ENCODE measurements around the gene NKAPD1. TPM values are rescaled to one million over a fixed set of nuclear protein-coding genes. Genes with fewer than 3 reads are reported as not detected.

NKAPD1 gene
- total RNA-seq (25.8 and 26.2 TPM in 2 replicates), polyA plus RNA-seq (24.1 and 27.5 TPM in 2 replicates), polyA minus RNA-seq (ENCODE audit: low replicate concordance) (1.8 and 3.0 TPM in 2 replicates)
- 15.5 and 20.0 TPM in 2 replicates for polyA plus RNA-seq (2012)

GRCh38 chr11:112073941-112074811 is at the start of gene NKAPD1, which contains the start of gene PIH1D2:
TSS of gene NKAPD1 (plus strand) at chr11:112074299. CDS start at chr11:112075575, 1,276 bp downstream.
TSS of gene PIH1D2 (minus strand) at chr11:112074017. CDS start at chr11:112073174, 843 bp downstream.
- H3K4me2 ChIP-seq (ENCODE audit: extremely low read depth, insufficient read depth, low read length): peak within 1 kb of the TSS; percentile 95
- DNase-seq (ENCODE audit: low read depth in 2 of 2): peak; percentile 86 to 94
- H3K36me3 ChIP-seq (ENCODE audit: control insufficient read depth, insufficient read depth, low read length): peaks cover 3% of the 10 kb centered on the region
- H3K79me2 ChIP-seq (ENCODE audit: control insufficient read depth, insufficient read depth, low read length): peaks cover 15% of the 10 kb centered on the region
- H2AFZ ChIP-seq (ENCODE audit: low read length): peak within 1 kb of the TSS; percentile 81
- H3K9ac ChIP-seq (ENCODE audit: insufficient read depth, low read length): peak within 1 kb of the TSS; percentile 84
- peak within 1 kb of the TSS; percentile 85 to 96 (median 92) for H3K4me3 ChIP-seq (replicated peaks in 1 of 4; ENCODE audit: control extremely low read depth in 1 of 4, insufficient read depth in 1 of 4, low read depth in 3 of 4, low read length in 4 of 4)
- H3K27ac ChIP-seq (ENCODE audit: insufficient read depth, low read length): peak within 1 kb of the TSS; percentile 90
- no peak for TF ChIP-seq EZH2 (IDR thresholded peaks at IDR 0.05; ENCODE audit: low read length, missing control alignments)
- peak in 1 of 2 donors; percentile 4 for TF ChIP-seq CTCF (conservative IDR thresholded peaks at IDR 0.05 in 1 of 2, IDR thresholded peaks at IDR 0.05 in 1 of 2; ENCODE audit: low read depth in 1 of 2, low read length in 2 of 2)
- no peaks in the 10 kb centered on the region for H3K27me3 ChIP-seq (ENCODE audit: control insufficient read depth, insufficient read depth, low read length)
- H3K9me3 ChIP-seq (ENCODE audit: control insufficient read depth, insufficient read depth, low read depth, low read length): no peaks in the 10 kb centered on the region
- H4K20me1 ChIP-seq (ENCODE audit: control insufficient read depth, extremely low read depth, insufficient read depth, low read length): no peaks in the 10 kb centered on the region
- no peaks in the 10 kb centered on the region for H3K4me1 ChIP-seq (ENCODE audit: control insufficient read depth, extremely low read depth, insufficient read depth, low read length)

- TF ChIP-seq CTCF (conservative IDR thresholded peaks at IDR 0.05 in 1 of 2, IDR thresholded peaks at IDR 0.05 in 1 of 2; ENCODE audit: low read depth in 1 of 2, low read length in 2 of 2): no peak
- no peak for TF ChIP-seq EZH2 (IDR thresholded peaks at IDR 0.05; ENCODE audit: low read length, missing control alignments)
- peak within 1 kb of the TSS; percentile 79 for H3K27ac ChIP-seq (ENCODE audit: insufficient read depth, low read length)
These were observed 49.1 kb upstream of the NKAPD1 start, which contains the start of gene DLAT for GRCh38 chr11:112024773-112025678. TSS of gene DLAT (plus strand) at chr11:112025408. CDS start at chr11:112025473, 65 bp downstream.

More at GRCh38 chr11:112024773-112025678, 49.1 kb upstream of the NKAPD1 start, which contains the start of gene DLAT:
- no peaks in the 10 kb centered on the region for H3K27me3 ChIP-seq (ENCODE audit: control insufficient read depth, insufficient read depth, low read length)
- H3K4me3 ChIP-seq (replicated peaks in 1 of 4; ENCODE audit: control extremely low read depth in 1 of 4, insufficient read depth in 1 of 4, low read depth in 3 of 4, low read length in 4 of 4): peak within 1 kb of the TSS; percentile 75 to 91 (median 83)
- peaks cover 7% of the 10 kb centered on the region for H3K79me2 ChIP-seq (ENCODE audit: control insufficient read depth, insufficient read depth, low read length)
- peak; percentile 85 to 86 for DNase-seq (ENCODE audit: low read depth in 2 of 2)
- H3K36me3 ChIP-seq (ENCODE audit: control insufficient read depth, insufficient read depth, low read length): peaks cover 1% of the 10 kb centered on the region
- peak within 1 kb of the TSS; percentile 76 for H3K9ac ChIP-seq (ENCODE audit: insufficient read depth, low read length)
- peak within 1 kb of the TSS; percentile 96 for H2AFZ ChIP-seq (ENCODE audit: low read length)
- H3K4me2 ChIP-seq (ENCODE audit: extremely low read depth, insufficient read depth, low read length): peak within 1 kb of the TSS; percentile 96
- no peaks in the 10 kb centered on the region for H4K20me1 ChIP-seq (ENCODE audit: control insufficient read depth, extremely low read depth, insufficient read depth, low read length)
- no peaks in the 10 kb centered on the region for H3K4me1 ChIP-seq (ENCODE audit: control insufficient read depth, extremely low read depth, insufficient read depth, low read length)
- no peaks in the 10 kb centered on the region for H3K9me3 ChIP-seq (ENCODE audit: control insufficient read depth, insufficient read depth, low read depth, low read length)

Data from fibroblast of lung (primary cell).